Measurements from ENCODE around the gene UGP2. TPM values are rescaled to one million over a fixed set of nuclear protein-coding genes. Genes with fewer than 3 reads are reported as not detected.

UGP2 gene
- total and polyA plus RNA-seq, 10 of the 15 experiments (the other 5 are each of a cell fraction or from before 2014, with no cell fraction given) = 40.8 to 98.3 (median 76.1) TPM

GRCh38 chr2:63814114-63814513, 27.6 kb upstream of the UGP2 start:
- Histone ChIP-seq H2AFZ (ENCODE audit: control insufficient read depth, low read depth, low read length) (no peak overlapping the region), H3K4me2 (ENCODE audit: control insufficient read depth, insufficient read depth) (no peak overlapping the region), H3K9me3 (replicated peaks; ENCODE audit: control insufficient read depth, insufficient read depth, low read length) (no peaks in the 10 kb centered on the region), H4K20me1 (ENCODE audit: control insufficient read depth, insufficient read depth) (no peaks in the 10 kb centered on the region), H3K4me3 (no peak overlapping the region), H3K27me3 (replicated peaks in 1 of 2; ENCODE audit: control insufficient read depth in 2 of 2, insufficient read depth in 2 of 2, low read length in 1 of 2) (no peaks in the 10 kb centered on the region), H3K36me3 (ENCODE audit: control insufficient read depth in 2 of 2, insufficient read depth in 2 of 2, low read length in 1 of 2) (no peaks in the 10 kb centered on the region), H3K4me1 (ENCODE audit: control insufficient read depth, insufficient read depth, low read length) (no peaks in the 10 kb centered on the region), H3K27ac (ENCODE audit: control insufficient read depth, insufficient read depth) (no peak overlapping the region), H3K9ac (ENCODE audit: control insufficient read depth, insufficient read depth, low read length) (no peak overlapping the region), H3K79me2 (ENCODE audit: control insufficient read depth, insufficient read depth, low read length) (no peaks in the 10 kb centered on the region)
- ATAC-seq = no peak
- no TSS peak for BruUV-seq (replicated peaks)
- DNase-seq (ENCODE audit: low read depth, low spot score) = no peak
- TF ChIP-seq STAT1 (conservative IDR thresholded peaks at IDR 0.05) (no peak), YY1 (IDR thresholded peaks at IDR 0.05; ENCODE audit: low read depth, low read length) (no peak), HDGF (IDR thresholded peaks at IDR 0.05) (no peak), POLR2A (IDR thresholded peaks at IDR 0.05; ENCODE audit: low read depth, low read length) (no peak), MXI1 (IDR thresholded peaks at IDR 0.05; ENCODE audit: low read depth, low read length) (no peak), USF1 (IDR thresholded peaks at IDR 0.05; ENCODE audit: borderline replicate concordance, extremely low read length, insufficient read depth, low read depth, low read length) (no peak), ASH2L (IDR thresholded peaks at IDR 0.05; ENCODE audit: borderline replicate concordance, low read depth) (no peak)
- POLR2A ChIA-PET = interaction anchor here (1.0 kb wide), 1 partner anchor 21 kb away, joined by 3 read pairs; no protein-coding TSS in a partner anchor
- intact Hi-C loops (cut with micrococcal nuclease; ENCODE audit: unreplicated experiment) = no loop called here
- SMC1A ChIA-PET (ENCODE audit: uncharacterized antibody, unreplicated experiment) = no interaction called here
- peak; percentile 27 for FAIRE-seq
- RAD21 ChIA-PET (ENCODE audit: unreplicated experiment) = no interaction called here
- 22% methylated on average over 1 of the region's 1 CpG for WGBS (ENCODE audit: insufficient coverage, insufficient replicate concordance, low lambda C conversion rate, missing lambda C conversion rate)
- in situ Hi-C loops (cut with MboI) = no loop called here
- CTCF ChIA-PET = no interaction called here

GRCh38 chr2:63817382-63817781, 24.3 kb upstream of the UGP2 start:
- H3K9me3 ChIP-seq (replicated peaks; ENCODE audit: control insufficient read depth, insufficient read depth, low read length) = no peaks in the 10 kb centered on the region
- CTCF ChIA-PET = interaction anchor here (1.7 kb wide), 1 partner anchor 43 kb away, joined by 5 read pairs; no protein-coding TSS in a partner anchor
- FAIRE-seq (no peak), DNase-seq (ENCODE audit: low read depth, low spot score) (no peak), ATAC-seq (no peak)
- in situ Hi-C loops (cut with MboI) = no loop called here
- no peaks in the 10 kb centered on the region for H3K4me1 ChIP-seq (ENCODE audit: control insufficient read depth, insufficient read depth, low read length)
- RAD21 ChIA-PET (ENCODE audit: unreplicated experiment) = interaction anchor here (1.4 kb wide), 1 partner anchor 10 kb away, joined by 3 read pairs; no protein-coding TSS in a partner anchor
- H3K4me3 ChIP-seq = no peak overlapping the region
- intact Hi-C loops (cut with micrococcal nuclease; ENCODE audit: unreplicated experiment) = no loop called here
- H3K27ac ChIP-seq (ENCODE audit: control insufficient read depth, insufficient read depth) = no peak overlapping the region
- 50% methylated on average over 2 of the region's 2 CpGs for WGBS (ENCODE audit: insufficient coverage, insufficient replicate concordance, low lambda C conversion rate, missing lambda C conversion rate)
- BruUV-seq (replicated peaks) = no TSS peak
- no peaks in the 10 kb centered on the region for H3K36me3 ChIP-seq (ENCODE audit: control insufficient read depth in 2 of 2, insufficient read depth in 2 of 2, low read length in 1 of 2)
- no peaks in the 10 kb centered on the region for H3K79me2 ChIP-seq (ENCODE audit: control insufficient read depth, insufficient read depth, low read length)
- SMC1A ChIA-PET (ENCODE audit: uncharacterized antibody, unreplicated experiment) = no interaction called here
- no peak overlapping the region for H3K4me2 ChIP-seq (ENCODE audit: control insufficient read depth, insufficient read depth)
- H3K27me3 ChIP-seq (replicated peaks in 1 of 2; ENCODE audit: control insufficient read depth in 2 of 2, insufficient read depth in 2 of 2, low read length in 1 of 2) = no peaks in the 10 kb centered on the region
- H4K20me1 ChIP-seq (ENCODE audit: control insufficient read depth, insufficient read depth) = no peaks in the 10 kb centered on the region
- H3K9ac ChIP-seq (ENCODE audit: control insufficient read depth, insufficient read depth, low read length) = no peak overlapping the region
- H2AFZ ChIP-seq (ENCODE audit: control insufficient read depth, low read depth, low read length) = no peak overlapping the region
- POLR2A ChIA-PET = no interaction called here
- TF ChIP-seq ZBED1 (IDR thresholded peaks at IDR 0.05; ENCODE audit: borderline replicate concordance) (no peak), SRF (IDR thresholded peaks at IDR 0.05; ENCODE audit: low read depth in 2 of 2, low read length in 2 of 2) (no peak), SIX5 (IDR thresholded peaks at IDR 0.05; ENCODE audit: low read depth, low read length, severe bottlenecking) (no peak), NFXL1 (IDR thresholded peaks at IDR 0.05; ENCODE audit: borderline replicate concordance) (no peak), CREM (IDR thresholded peaks at IDR 0.05; ENCODE audit: low read depth) (no peak), MTA3 (IDR thresholded peaks at IDR 0.05; ENCODE audit: borderline replicate concordance, low read length) (no peak), ATF7 (IDR thresholded peaks at IDR 0.05; ENCODE audit: low read depth) (no peak), GABPA (IDR thresholded peaks at IDR 0.05; ENCODE audit: low read depth) (no peak), SUPT20H (IDR thresholded peaks at IDR 0.05; ENCODE audit: borderline replicate concordance, control insufficient read depth, low read depth, low read length) (no peak), ETV6 (conservative IDR thresholded peaks at IDR 0.05 in 1 of 2, IDR thresholded peaks at IDR 0.05 in 1 of 2; ENCODE audit: borderline replicate concordance in 1 of 2, low read depth in 1 of 2) (no peak), HDGF (IDR thresholded peaks at IDR 0.05) (no peak), CBX3 (IDR thresholded peaks at IDR 0.05; ENCODE audit: borderline replicate concordance, low read depth) (no peak), PAX5 (IDR thresholded peaks at IDR 0.05; ENCODE audit: borderline replicate concordance, low read depth, low read length) (no peak), ZZZ3 (IDR thresholded peaks at IDR 0.05; ENCODE audit: control insufficient read depth, insufficient read length, low read depth) (no peak), STAT3 (IDR thresholded peaks at IDR 0.05; ENCODE audit: low read depth, low read length) (no peak)
